Measurements from ENCODE around the gene TMEM258.

Gene TMEM258

DNA sequence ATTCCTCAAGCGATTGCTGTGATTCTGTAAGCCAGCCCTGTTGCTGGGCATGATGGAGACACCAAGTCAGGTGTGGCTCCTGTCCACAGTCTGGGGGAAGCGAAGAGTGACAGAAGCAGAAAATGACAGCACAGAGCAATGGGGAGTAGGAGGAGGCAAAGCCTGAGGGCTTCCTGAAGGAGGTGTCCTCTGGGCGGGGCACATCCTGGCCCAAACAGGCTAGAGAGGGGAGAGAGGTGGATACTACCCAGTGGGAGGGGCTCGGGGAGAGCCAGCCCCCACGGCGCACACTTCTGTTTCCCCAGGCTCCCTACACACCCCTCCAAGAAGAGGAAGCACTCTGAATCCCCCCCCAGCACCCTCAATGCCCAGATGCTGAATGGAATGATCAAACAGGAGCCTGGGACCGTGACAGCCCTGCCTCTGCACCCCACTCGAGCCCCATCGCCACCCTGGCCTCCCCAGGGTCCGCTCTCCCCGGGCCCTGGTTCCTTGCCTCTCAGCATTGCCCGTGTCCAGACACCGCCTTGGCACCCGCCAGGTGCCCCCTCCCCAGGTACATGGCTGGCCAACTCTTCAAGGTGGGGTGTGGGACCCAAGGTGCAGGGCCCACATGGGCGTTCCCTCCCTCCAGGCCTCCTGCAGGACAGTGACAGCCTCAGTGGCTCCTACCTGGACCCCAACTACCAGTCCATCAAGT lies 21.1 kb downstream of the TMEM258 start:
- TF ChIP-seq, protein P1, sequence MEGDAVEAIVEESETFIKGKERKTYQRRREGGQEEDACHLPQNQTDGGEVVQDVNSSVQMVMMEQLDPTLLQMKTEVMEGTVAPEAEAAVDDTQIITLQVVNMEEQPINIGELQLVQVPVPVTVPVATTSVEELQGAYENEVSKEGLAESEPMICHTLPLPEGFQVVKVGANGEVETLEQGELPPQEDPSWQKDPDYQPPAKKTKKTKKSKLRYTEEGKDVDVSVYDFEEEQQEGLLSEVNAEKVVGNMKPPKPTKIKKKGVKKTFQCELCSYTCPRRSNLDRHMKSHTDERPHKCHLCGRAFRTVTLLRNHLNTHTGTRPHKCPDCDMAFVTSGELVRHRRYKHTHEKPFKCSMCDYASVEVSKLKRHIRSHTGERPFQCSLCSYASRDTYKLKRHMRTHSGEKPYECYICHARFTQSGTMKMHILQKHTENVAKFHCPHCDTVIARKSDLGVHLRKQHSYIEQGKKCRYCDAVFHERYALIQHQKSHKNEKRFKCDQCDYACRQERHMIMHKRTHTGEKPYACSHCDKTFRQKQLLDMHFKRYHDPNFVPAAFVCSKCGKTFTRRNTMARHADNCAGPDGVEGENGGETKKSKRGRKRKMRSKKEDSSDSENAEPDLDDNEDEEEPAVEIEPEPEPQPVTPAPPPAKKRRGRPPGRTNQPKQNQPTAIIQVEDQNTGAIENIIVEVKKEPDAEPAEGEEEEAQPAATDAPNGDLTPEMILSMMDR (IDR thresholded peaks at IDR 0.05; ENCODE audit: borderline replicate concordance, insufficient read depth, low read depth, low read length) = no peak
- no peak overlapping the region for H3K4me3 ChIP-seq (ENCODE audit: low read depth, low read length)

DNA sequence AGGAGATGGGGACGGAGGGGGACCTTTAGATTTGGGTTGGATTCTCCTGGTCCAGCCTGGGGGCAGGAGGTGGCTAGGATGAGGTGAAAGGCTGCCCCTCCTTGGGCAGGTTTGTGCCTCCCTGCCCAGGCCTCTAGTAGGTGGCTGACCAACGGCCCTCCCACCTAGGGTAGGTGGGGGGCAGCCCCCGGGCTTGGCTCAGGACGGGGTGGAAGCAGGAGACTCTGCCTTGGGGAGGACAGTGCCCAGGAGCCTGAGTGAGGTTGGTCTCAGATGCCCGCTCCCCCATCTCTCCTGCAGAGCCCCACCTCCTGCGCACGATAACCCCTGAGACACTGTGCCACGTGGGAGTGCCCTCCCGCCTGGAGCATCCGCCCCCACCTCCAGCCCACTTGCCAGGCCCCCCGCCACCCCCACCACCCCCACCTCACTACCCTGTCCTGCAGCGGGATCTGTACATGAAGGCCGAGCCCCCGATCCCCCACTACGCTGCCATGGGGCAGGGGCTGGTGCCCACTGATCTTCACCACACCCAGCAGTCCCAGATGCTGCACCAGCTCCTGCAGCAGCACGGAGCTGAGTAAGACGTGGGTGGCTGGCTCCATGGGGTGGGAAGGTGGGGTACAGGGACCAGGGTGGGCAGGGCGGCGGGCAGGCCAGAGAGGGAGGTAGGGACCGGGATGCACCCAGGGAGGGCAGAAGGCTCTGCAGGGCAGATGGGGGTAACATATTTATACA lies 22.3 kb downstream of the TMEM258 start:
- no peak overlapping the region for H3K4me3 ChIP-seq (ENCODE audit: low read depth, low read length)
- TF ChIP-seq, protein P1 (IDR thresholded peaks at IDR 0.05; ENCODE audit: borderline replicate concordance, insufficient read depth, low read depth, low read length) = no peak

GRCh38 chr11:61769169-61769920 lies 23.1 kb downstream of the TMEM258 start:
- no peak overlapping the region for H3K4me3 ChIP-seq (ENCODE audit: low read depth, low read length)
- TF ChIP-seq, protein P1 (IDR thresholded peaks at IDR 0.05; ENCODE audit: borderline replicate concordance, insufficient read depth, low read depth, low read length) = 0 out of 2 replicates have a peak, but pooled peaks have one; percentile 13

DNA sequence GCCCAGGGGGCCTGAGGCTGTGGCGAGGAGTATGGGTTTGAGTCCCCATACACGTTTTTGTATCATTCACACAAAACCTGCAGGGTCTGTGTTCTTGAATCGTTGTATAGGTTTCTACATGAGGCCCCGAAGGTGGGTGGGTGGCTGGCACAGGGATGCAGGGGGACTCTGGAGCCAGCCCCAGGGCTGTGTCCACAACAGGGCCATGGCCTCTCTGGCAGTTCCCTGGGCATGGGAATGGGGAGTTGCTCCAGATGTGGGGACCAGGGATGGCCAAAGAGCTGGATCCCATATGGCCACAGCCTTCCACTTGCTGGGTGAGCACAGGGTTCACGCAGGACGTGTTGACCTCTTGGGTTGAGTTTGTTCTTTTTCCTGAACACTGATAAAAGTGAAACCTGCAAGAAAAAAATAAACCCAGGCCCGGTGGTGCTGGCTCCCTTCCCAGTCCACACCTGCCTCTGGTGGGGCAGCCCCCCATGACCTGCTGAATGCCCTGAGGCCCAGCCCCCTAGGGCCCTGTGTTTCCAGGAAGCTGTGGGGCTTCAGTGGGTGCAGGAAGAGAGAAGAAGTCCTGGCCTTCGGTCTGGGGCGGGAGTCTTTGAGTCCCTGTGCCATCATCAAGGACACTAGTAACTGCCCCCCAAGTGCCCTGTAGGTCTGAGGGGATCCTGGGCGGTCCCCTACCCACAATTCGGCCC lies 23.9 kb downstream of the TMEM258 start:
- no peak overlapping the region for H3K4me3 ChIP-seq (ENCODE audit: low read depth, low read length)
- TF ChIP-seq, protein P1 (IDR thresholded peaks at IDR 0.05; ENCODE audit: borderline replicate concordance, insufficient read depth, low read depth, low read length) = no peak

DNA sequence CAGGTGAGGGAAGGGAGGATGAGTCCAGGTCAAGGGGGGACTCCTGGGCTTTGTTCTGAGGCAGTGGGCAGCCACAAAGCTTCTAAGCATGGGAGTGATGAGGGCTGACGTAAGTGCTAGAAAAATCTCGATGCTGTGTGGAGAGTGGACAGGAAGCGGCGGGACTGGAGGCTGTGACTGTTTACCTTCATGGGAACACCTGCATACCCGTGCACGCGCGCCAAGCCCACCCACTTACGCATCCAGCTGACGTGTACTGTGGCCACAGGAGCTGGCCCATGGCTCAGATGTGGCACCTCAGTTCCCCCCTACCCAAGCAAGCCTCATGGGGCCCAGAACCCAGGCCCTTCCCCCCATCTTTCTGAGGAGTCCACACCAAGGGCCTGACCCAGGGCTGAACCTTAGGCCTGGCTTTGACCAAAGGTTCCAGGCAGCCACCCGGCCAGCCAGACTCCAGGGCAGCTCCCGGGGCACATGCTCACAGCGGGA lies 26.0 kb downstream of the TMEM258 start:
- H3K4me3 ChIP-seq (ENCODE audit: low read depth, low read length) = no peak overlapping the region
- TF ChIP-seq, protein P1 (IDR thresholded peaks at IDR 0.05; ENCODE audit: borderline replicate concordance, insufficient read depth, low read depth, low read length) = no peak

- TF ChIP-seq, protein P1 (IDR thresholded peaks at IDR 0.05; ENCODE audit: borderline replicate concordance, insufficient read depth, low read depth, low read length) = no peak
Measured at GRCh38 chr11:61765550-61766253, 26.7 kb downstream of the TMEM258 start.

More at GRCh38 chr11:61765550-61766253, 26.7 kb downstream of the TMEM258 start:
- no peak overlapping the region for H3K4me3 ChIP-seq (ENCODE audit: low read depth, low read length)
